HepG2 (cell line): ENCODE measurements around the gene TOM1L2. TPM values are rescaled to one million over a fixed set of nuclear protein-coding genes. Genes with fewer than 3 reads are reported as not detected.

Experiments
- ATAC-seq: fragments of 200-7000 bp; cut with Tn5 transposase; 3 replicates; pipeline ENCODE4 v1.9.1; 2020; ENCODE audit warnings: mild to moderate bottlenecking, moderate library complexity
- BruUV-seq: library from RNA; stranded (reverse); fragments of 400-500 nt; replicated peaks from 2 replicates; lab custom pipeline; 2021; lab: Mats Ljungman, UMichigan
- CTCF ChIA-PET: fragments of 300-600 bp; formaldehyde crosslinking; extraction: SDS; loops from one replicate; lab custom pipeline; 2021; ENCODE audit warnings: low total read pairs, inconsistent platforms, low intra/inter-chr PET ratio; lab: Yijun Ruan, JAX
- POLR2A ChIA-PET: fragments of 350-600 bp; sonication (Branson Sonifier 250); formaldehyde crosslinking; loops from one replicate; lab custom pipeline; 2020; ENCODE audit warnings: antibody characterized with exemption, inconsistent platforms; lab: Yijun Ruan, JAX
- DNase-seq: peaks from one replicate; pipeline ENCODE4 v3.0.0-alpha.2; 2015; ENCODE audit warnings: low spot score
- FAIRE-seq: peaks from 3 replicates; lab custom pipeline; 2011; peaks lifted over from hg19 to GRCh38; lab: Jason Lieb, UNC
- H2AFZ ChIP-seq: one replicate; pipeline ENCODE4 v1.6.1; 2011; ENCODE audit warnings: low read length, inconsistent platforms
- H3K27ac ChIP-seq: fragments of 300-600 bp; 3 replicates; pipeline ENCODE4 v1.8.0; 2011; ENCODE audit warnings: mixed run types, mild to moderate bottlenecking, mixed read lengths, low read length, inconsistent platforms; ENCODE audit not compliant: insufficient read depth; ENCODE audit errors: extremely low read length
- H3K27me3 ChIP-seq, 2 experiments: fragments of 200-600 bp in 1 of 2; 2 replicates in 1 of 2; 3 replicates in 1 of 2; pipeline versions ENCODE4 v1.6.0 to v1.8.0; 2011; ENCODE audit warnings: low read length in 2 of 2, mild to moderate bottlenecking in 2 of 2, moderate library complexity in 2 of 2, inconsistent platforms in 1 of 2; ENCODE audit not compliant: insufficient read depth in 2 of 2, control insufficient read depth in 1 of 2
- H3K36me3 ChIP-seq, 2 experiments: fragments of 200-600 bp in 1 of 2; replicated peaks in 1 of 2; 2 replicates in 1 of 2; 3 replicates in 1 of 2; pipeline versions ENCODE4 v1.5.1 to v1.8.0; 2011; ENCODE audit warnings: low read length in 2 of 2, inconsistent platforms in 1 of 2; ENCODE audit not compliant: insufficient read depth in 2 of 2, control insufficient read depth in 1 of 2
- H3K4me1 ChIP-seq: 2 replicates; pipeline ENCODE4 v1.5.1; 2012; ENCODE audit warnings: low read length, inconsistent platforms; ENCODE audit not compliant: insufficient read depth
- H3K4me2 ChIP-seq: 2 replicates; pipeline ENCODE4 v1.6.0; 2011; ENCODE audit warnings: low read depth, low read length, inconsistent platforms
- H3K4me3 ChIP-seq, 3 experiments: fragments of 200-600 bp in 1 of 3; sonication (generic), shearing (Covaris generic) in 1 of 3; replicated peaks in 1 of 3; 2 replicates each; pipeline ENCODE4 v1.5.1; 2011 to 2016; ENCODE audit warnings: low read length in 3 of 3, inconsistent platforms in 2 of 3, low read depth in 2 of 3, mild to moderate bottlenecking in 2 of 3, control low read depth in 1 of 3, mixed read lengths in 1 of 3; ENCODE audit not compliant: insufficient read depth in 1 of 3
- H3K79me2 ChIP-seq: one replicate; pipeline ENCODE4 v1.6.1; 2011; ENCODE audit warnings: low read length, inconsistent platforms; ENCODE audit not compliant: insufficient read depth
- H3K9ac ChIP-seq: 2 replicates; pipeline ENCODE4 v1.6.0; 2011; ENCODE audit warnings: mild to moderate bottlenecking, low read depth, low read length, inconsistent platforms; ENCODE audit not compliant: insufficient read depth
- H3K9me3 ChIP-seq: 2 replicates; pipeline ENCODE4 v1.5.1; 2012; ENCODE audit warnings: mild to moderate bottlenecking, low read length
- H4K20me1 ChIP-seq: 2 replicates; pipeline ENCODE4 v1.6.0; 2011; ENCODE audit warnings: inconsistent platforms, mild to moderate bottlenecking, low read length, moderate library complexity; ENCODE audit not compliant: insufficient read depth
- ATF7-NPFF ChIP-seq: sonication (generic); formaldehyde crosslinking; IDR thresholded peaks from 2 replicates; pipeline ENCODE4 v1.8.1; 2023; ENCODE audit warnings: mild to moderate bottlenecking, low read depth, missing genetic modification reagents, moderate library complexity
- MAFK ChIP-seq, 2 experiments: IDR thresholded peaks in 1 of 2; conservative IDR thresholded peaks in 1 of 2; 2 replicates each; pipeline ENCODE4 v1.6.1; 2011; ENCODE audit warnings: improper control_type of control experiment in 2 of 2, low read length in 2 of 2
- MEIS1 ChIP-seq: sonication (generic); formaldehyde crosslinking; IDR thresholded peaks from 2 replicates; pipeline ENCODE4 v1.9.0; 2021; ENCODE audit warnings: mild to moderate bottlenecking, missing genetic modification reagents, moderate library complexity, borderline replicate concordance
- MTF2 ChIP-seq: sonication (generic); formaldehyde crosslinking; IDR thresholded peaks from 2 replicates; pipeline ENCODE4 v1.5.0; 2020; ENCODE audit warnings: missing genetic modification reagents, borderline replicate concordance
- NFYB ChIP-seq: sonication (generic); formaldehyde crosslinking; IDR thresholded peaks from 2 replicates; pipeline ENCODE4 v1.4.0; 2020; ENCODE audit warnings: missing genetic modification reagents
- NR2C2 ChIP-seq: sonication (generic); formaldehyde crosslinking; IDR thresholded peaks from 2 replicates; pipeline ENCODE4 v1.4.0; 2020; ENCODE audit warnings: missing genetic modification reagents, mild to moderate bottlenecking, moderate library complexity, borderline replicate concordance
- PITX1 ChIP-seq: sonication (generic); formaldehyde crosslinking; IDR thresholded peaks from 2 replicates; pipeline ENCODE4 v1.5.1; 2020; ENCODE audit warnings: mild to moderate bottlenecking, missing genetic modification reagents
- RARG ChIP-seq: sonication (generic); formaldehyde crosslinking; IDR thresholded peaks from 2 replicates; pipeline ENCODE4 v1.4.0; 2020; ENCODE audit warnings: low read depth, mild to moderate bottlenecking, missing genetic modification reagents
- RNF2 ChIP-seq: fragments of 450-650 bp; conservative IDR thresholded peaks from 2 replicates; pipeline ENCODE4 v1.6.1; 2016; ENCODE audit warnings: low read depth
- THRA ChIP-seq: sonication (generic); formaldehyde crosslinking; IDR thresholded peaks from 2 replicates; pipeline ENCODE4 v1.4.0; 2020; ENCODE audit warnings: missing genetic modification reagents, borderline replicate concordance
- ZBTB21 ChIP-seq: sonication (generic); formaldehyde crosslinking; IDR thresholded peaks from 2 replicates; pipeline ENCODE4 v1.4.0; 2020; ENCODE audit warnings: missing genetic modification reagents
- ZBTB25 ChIP-seq: IDR thresholded peaks from 2 replicates; pipeline ENCODE4 v1.6.1; 2018; ENCODE audit warnings: missing genetic modification reagents
- ZFP36 ChIP-seq: fragments of 150-350 bp; IDR thresholded peaks from 2 replicates; pipeline ENCODE4 v1.6.1; 2018; ENCODE audit warnings: borderline replicate concordance, low read length, low read depth; ENCODE audit not compliant: partially characterized antibody
- ZMYM3 ChIP-seq: sonication (generic); formaldehyde crosslinking; IDR thresholded peaks from 2 replicates; pipeline ENCODE4 v1.5.1; 2020; ENCODE audit warnings: mild to moderate bottlenecking, missing genetic modification reagents
- ZNF556 ChIP-seq: sonication (generic); formaldehyde crosslinking; IDR thresholded peaks from 2 replicates; pipeline ENCODE4 v1.4.0; 2020; ENCODE audit warnings: mild to moderate bottlenecking, missing genetic modification reagents, borderline replicate concordance
- WGBS: methylation state at CpG from one replicate; pipeline ENCODE4 v1.1.6; 2017; ENCODE audit warnings: low lambda C conversion rate; 5-methylcytosine and 5-hydroxymethylcytosine counted together
- in situ Hi-C: cut with HindIII; loops from 2 replicates; pipeline ENCODE4 v1.10.0; 2017; ENCODE audit warnings: low pct_unique_long_range_greater_than_20kb; ENCODE audit not compliant: extremely low pct_ligation_motif_present
- intact Hi-C: fragments of 100-400 bp; cut with micrococcal nuclease; formaldehyde crosslinking; loops from one replicate; pipeline ENCODE4 v1.10.0; 2022; ENCODE audit not compliant: unreplicated experiment
- polyA plus RNA-seq, 8 experiments: library from polyadenylated mRNA; depleted of rRNA in 3 of 8; stranded (reverse) in 7 of 8; unstranded in 1 of 8; fragments of >200 nt; fragmentation: Illumina TruSeq in 4 of 8; extraction: Trizol in 4 of 8; gene quantifications; 2 replicates each; pipeline versions ENCODE4 v1.2.1 to v1.2.3, GENCODE V29; 2011 to 2016; ENCODE audit warnings: low read depth in 4 of 8, missing spikeins in 1 of 8, mixed read lengths in 1 of 8; ENCODE audit not compliant: insufficient read depth in 1 of 8
- total RNA-seq, 5 experiments: library from RNA; depleted of rRNA; stranded (reverse); fragments of >200 nt; fragmentation: Illumina TruSeq; extraction: Trizol; gene quantifications; 2 replicates each; pipeline ENCODE4 v1.2.3, GENCODE V29; 2016; ENCODE audit warnings: low read depth in 1 of 5

TOM1L2 gene
- total and polyA plus RNA-seq, 2 of the 13 experiments (the other 11 are each of a cell fraction or from before 2014, with no cell fraction given): 4.7 to 7.4 TPM

GRCh38 chr17:17806035-17806434 lies 166.2 kb downstream of the TOM1L2 start:
- Histone ChIP-seq H3K36me3 (peaks cover 9 to 11% of the 10 kb centered on the region in 2 experiments), H3K4me2 (no peak overlapping the region; the same call in 1 of the 2 replicates), H4K20me1 (no peaks in the 10 kb centered on the region), H3K27ac (peak overlapping the region; percentile 47), H3K9ac (no peak overlapping the region), H2AFZ (no peak overlapping the region), H3K4me1 (peaks cover 25% of the 10 kb centered on the region), H3K4me3 (no peak overlapping the region), H3K79me2 (no peaks in the 10 kb centered on the region), H3K9me3 (no peaks in the 10 kb centered on the region), H3K27me3 (no peaks in the 10 kb centered on the region)
- intact Hi-C loops: no loop called here
- in situ Hi-C loops: no loop called here
- 95% methylated on average over 4 of the region's 4 CpGs for WGBS
- ATAC-seq: no peak
- DNase-seq: no peak
- POLR2A ChIA-PET: no interaction called here
- FAIRE-seq: no peak
- TF ChIP-seq MEIS1 (CRISPR knock-in tag): no peak
- TF ChIP-seq ZMYM3 (CRISPR knock-in tag): peak; percentile 77; the same call in 1 of the 2 replicates
- no peak for TF ChIP-seq THRA (CRISPR knock-in tag)
- TF ChIP-seq ATF7-NPFF (CRISPR knock-in tag): no peak
- no peak for TF ChIP-seq NFYB (CRISPR knock-in tag)
- no peak for TF ChIP-seq ZBTB21
- TF ChIP-seq NR2C2 (CRISPR knock-in tag): no peak
- no peak for TF ChIP-seq MTF2
- TF ChIP-seq MAFK (conservative IDR thresholded peaks at IDR 0.05 in 1 of 2, IDR thresholded peaks at IDR 0.05 in 1 of 2; ENCODE audit: low read length in 2 of 2): no peak
- TF ChIP-seq ZNF556 (CRISPR knock-in tag): no peak
- no peak for TF ChIP-seq RNF2
- TF ChIP-seq RARG (CRISPR knock-in tag): no peak
- peak; percentile 95 for TF ChIP-seq ZFP36
- no peak for TF ChIP-seq ZBTB25 (CRISPR knock-in tag)
- TF ChIP-seq PITX1 (CRISPR knock-in tag): no peak
- CTCF ChIA-PET: no interaction called here
- BruUV-seq: no TSS peak
